Upper lobe of left lung (tissue), 6 donors: ENCODE measurements around the gene OXSR1. TPM values are rescaled to one million over a fixed set of nuclear protein-coding genes. Genes with fewer than 3 reads are reported as not detected.
A peak's percentile ranks its signal among the peaks of the same experiment; 100 is the strongest.

Experiments used
- ATAC-seq, 2 donors: fragments of 200-7000 bp; cut with Tn5 transposase; one replicate each; pipeline ENCODE4 v1.9.1; 2022; ENCODE audit warnings: mild to moderate bottlenecking in 2 of 2, moderate library complexity in 2 of 2; ENCODE audit not compliant: low FRiP score in 2 of 2
- DNase-seq, 2 donors: peaks; one replicate each; pipeline ENCODE4 v3.0.0-alpha.2; 2019 to 2020
- H3K27ac ChIP-seq, 4 donors: fragments of 200-600 bp; sonication (generic); one replicate each; pipeline ENCODE4 v1.5.1; 2016 to 2019
- H3K27me3 ChIP-seq, 4 donors: fragments of 200-600 bp; sonication (generic); one replicate each; pipeline ENCODE4 v1.5.1; 2017 to 2019
- H3K36me3 ChIP-seq, 4 donors: fragments of 200-600 bp; sonication (generic); one replicate each; pipeline ENCODE4 v1.5.1; 2016 to 2019
- H3K4me1 ChIP-seq, 4 donors: fragments of 200-600 bp; sonication (generic); one replicate each; pipeline ENCODE4 v1.5.1; 2018 to 2019
- H3K4me3 ChIP-seq, 4 donors: fragments of 200-600 bp; sonication (generic); one replicate each; pipeline ENCODE4 v1.5.1; 2017 to 2019; ENCODE audit warnings: mild to moderate bottlenecking in 2 of 4, moderate library complexity in 1 of 4
- H3K9me3 ChIP-seq, 4 donors: fragments of 200-600 bp; sonication (generic); one replicate each; pipeline ENCODE4 v1.5.1; 2018 to 2019
- EP300 ChIP-seq, 4 donors: sonication (generic); formaldehyde crosslinking; IDR thresholded peaks; one replicate each; pipeline ENCODE4 v1.5.1; 2017; ENCODE audit warnings: antibody characterized with exemption in 4 of 4, control low read depth in 2 of 4
- POLR2A ChIP-seq, 4 donors: fragments of 450-650 bp; IDR thresholded peaks; one replicate each; pipeline ENCODE4 v1.5.1; 2016 to 2017; ENCODE audit warnings: antibody characterized with exemption in 4 of 4, mild to moderate bottlenecking in 2 of 4
- POLR2AphosphoS5 ChIP-seq, 2 donors: sonication (generic); formaldehyde crosslinking; IDR thresholded peaks; one replicate each; pipeline ENCODE4 v1.5.1; 2017; ENCODE audit warnings: antibody characterized with exemption in 2 of 2
- WGBS, 2 donors: methylation state at CpG; one replicate each; pipeline ENCODE4 v1.1.5; 2017 to 2018; 5-methylcytosine and 5-hydroxymethylcytosine counted together
- total RNA-seq, 6 donors: library from RNA; depleted of rRNA in 4 of 6; stranded (reverse); fragments of >200 nt in 4 of 6; gene quantifications; one replicate each; pipeline versions ENCODE4 v1.1.0 to v1.2.1, GENCODE V29; 2016 to 2021
- TF ChIP-seq, protein P1 (sequence below), 6 experiments: fragments of 450-650 bp in 4 of 6; fragments of 200-600 bp in 2 of 6; sonication (generic) in 2 of 6; IDR thresholded peaks; one replicate each; pipeline ENCODE4 v1.5.1; 2016 to 2019; ENCODE audit warnings: antibody characterized with exemption in 6 of 6
- donor health status: DM: no; HTN: no; CAD: no; lungs with moderate emphysema.
- donor health status: DM: no; HTN: yes; CAD: no; lungs with severe emphysema.

The OXSR1 gene
- total RNA-seq, 6 donors from 2014 or later: 26.6 to 43.7 (median 31.6) TPM

DNA sequence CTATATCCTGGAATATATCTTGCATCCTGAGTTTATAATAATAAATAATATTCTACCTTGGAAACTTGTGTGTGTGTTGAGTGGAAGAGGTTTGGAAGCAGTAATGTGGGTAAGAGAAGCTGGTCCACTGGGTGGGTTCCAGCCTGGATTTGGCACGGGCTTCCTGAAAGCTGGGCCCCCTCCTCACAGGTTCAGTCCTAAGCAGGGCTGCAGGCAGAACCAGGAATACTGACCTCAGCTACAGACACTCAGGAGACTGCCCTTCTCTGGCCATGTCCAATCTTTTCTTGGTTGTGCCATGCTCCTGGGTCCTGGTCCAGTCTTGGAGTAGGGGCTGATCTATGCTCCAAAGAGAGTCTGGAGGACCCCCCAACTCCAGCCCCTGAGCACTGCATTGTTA, 22.4 kb upstream of the OXSR1 start:
- no peak for ATAC-seq
- Histone ChIP-seq H3K4me1 (peaks cover 16 to 25% (median 18%) of the 10 kb centered on the region in 4 donors), H3K36me3 (peaks cover 0 to 24% (median 16%) of the 10 kb centered on the region in 4 donors), H3K9me3 (peaks cover 0 to 4% (median 0%) of the 10 kb centered on the region in 4 donors), H3K4me3 (no peak overlapping the region), H3K27me3 (no peaks in the 10 kb centered on the region), H3K27ac (no peak overlapping the region)
- TF ChIP-seq POLR2AphosphoS5 (IDR thresholded peaks at IDR 0.05) (no peak), POLR2A (IDR thresholded peaks at IDR 0.05) (no peak), EP300 (IDR thresholded peaks at IDR 0.05) (no peak)
- TF ChIP-seq, protein P1, sequence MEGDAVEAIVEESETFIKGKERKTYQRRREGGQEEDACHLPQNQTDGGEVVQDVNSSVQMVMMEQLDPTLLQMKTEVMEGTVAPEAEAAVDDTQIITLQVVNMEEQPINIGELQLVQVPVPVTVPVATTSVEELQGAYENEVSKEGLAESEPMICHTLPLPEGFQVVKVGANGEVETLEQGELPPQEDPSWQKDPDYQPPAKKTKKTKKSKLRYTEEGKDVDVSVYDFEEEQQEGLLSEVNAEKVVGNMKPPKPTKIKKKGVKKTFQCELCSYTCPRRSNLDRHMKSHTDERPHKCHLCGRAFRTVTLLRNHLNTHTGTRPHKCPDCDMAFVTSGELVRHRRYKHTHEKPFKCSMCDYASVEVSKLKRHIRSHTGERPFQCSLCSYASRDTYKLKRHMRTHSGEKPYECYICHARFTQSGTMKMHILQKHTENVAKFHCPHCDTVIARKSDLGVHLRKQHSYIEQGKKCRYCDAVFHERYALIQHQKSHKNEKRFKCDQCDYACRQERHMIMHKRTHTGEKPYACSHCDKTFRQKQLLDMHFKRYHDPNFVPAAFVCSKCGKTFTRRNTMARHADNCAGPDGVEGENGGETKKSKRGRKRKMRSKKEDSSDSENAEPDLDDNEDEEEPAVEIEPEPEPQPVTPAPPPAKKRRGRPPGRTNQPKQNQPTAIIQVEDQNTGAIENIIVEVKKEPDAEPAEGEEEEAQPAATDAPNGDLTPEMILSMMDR (IDR thresholded peaks at IDR 0.05): no peak
- DNase-seq: no peak
- 93% methylated on average over 1 of the region's 1 CpG for WGBS, 2 donors

DNA sequence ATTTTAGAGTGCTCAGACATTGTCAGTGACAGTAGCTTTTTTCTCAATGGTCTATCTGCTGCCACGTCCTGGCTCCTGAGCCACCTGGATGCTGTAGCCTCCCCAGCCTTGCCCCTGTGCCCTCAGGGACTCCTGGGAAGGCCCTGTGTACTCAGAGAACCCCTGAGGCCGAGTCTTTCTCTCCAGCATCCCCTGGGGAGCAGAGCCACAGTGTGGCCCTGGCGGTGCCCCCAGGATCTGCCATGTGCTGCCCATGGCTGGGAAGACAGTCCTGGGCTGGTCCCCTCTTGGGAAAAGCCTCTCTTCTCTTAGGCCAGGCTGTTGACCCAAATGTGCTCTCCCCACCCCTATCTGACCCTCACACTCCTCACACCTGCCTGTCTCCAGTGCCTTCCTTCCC, 21.8 kb upstream of the OXSR1 start:
- peaks cover 0 to 24% (median 16%) of the 10 kb centered on the region in 4 donors for H3K36me3 ChIP-seq
- DNase-seq (no peak), ATAC-seq (no peak)
- no peaks in the 10 kb centered on the region for H3K27me3 ChIP-seq
- 80 to 85% methylated on average over 2 to 3 of the region's 3 CpGs for WGBS, 2 donors
- H3K4me1 ChIP-seq: peaks cover 14 to 22% (median 17%) of the 10 kb centered on the region in 4 donors
- H3K9me3 ChIP-seq: peaks cover 0 to 4% (median 0%) of the 10 kb centered on the region in 4 donors
- no peak overlapping the region for H3K27ac ChIP-seq
- no peak overlapping the region for H3K4me3 ChIP-seq
- no peak for TF ChIP-seq POLR2AphosphoS5 (IDR thresholded peaks at IDR 0.05)
- no peak for TF ChIP-seq POLR2A (IDR thresholded peaks at IDR 0.05)
- TF ChIP-seq, protein P1 (IDR thresholded peaks at IDR 0.05): no peak
- no peak for TF ChIP-seq EP300 (IDR thresholded peaks at IDR 0.05)

DNA sequence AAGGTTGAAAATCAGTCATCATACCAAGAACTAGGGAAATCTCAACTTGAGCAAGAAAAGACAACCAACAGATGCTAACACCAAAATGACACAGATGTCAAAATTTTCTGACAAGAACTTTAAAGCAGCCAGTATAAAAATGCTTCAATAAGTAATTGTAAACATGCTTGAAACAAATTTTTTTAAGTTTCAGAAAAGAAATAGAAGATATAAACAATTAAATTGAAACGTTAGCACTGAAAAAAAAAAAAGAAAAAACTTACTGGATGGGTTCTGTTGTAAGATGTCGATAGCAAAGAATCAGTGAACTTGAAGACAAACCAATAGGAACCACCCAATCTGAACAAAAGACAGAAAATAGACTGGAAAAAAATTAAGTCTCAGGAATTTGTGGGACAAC, 18.8 kb upstream of the OXSR1 start:
- WGBS, 2 donors: 89 to 90% methylated on average over 2 of the region's 2 CpGs
- DNase-seq (no peak), ATAC-seq (no peak)
- Histone ChIP-seq H3K9me3 (peaks cover 0 to 4% (median 0%) of the 10 kb centered on the region in 4 donors), H3K27me3 (no peaks in the 10 kb centered on the region), H3K4me1 (peaks cover 0 to 8% (median 0%) of the 10 kb centered on the region in 4 donors), H3K36me3 (peaks cover 0 to 12% (median 9%) of the 10 kb centered on the region in 4 donors), H3K4me3 (no peak overlapping the region), H3K27ac (no peak overlapping the region)
- TF ChIP-seq POLR2A (IDR thresholded peaks at IDR 0.05): no peak
- TF ChIP-seq, protein P1 (IDR thresholded peaks at IDR 0.05): no peak
- TF ChIP-seq EP300 (IDR thresholded peaks at IDR 0.05): no peak
- TF ChIP-seq POLR2AphosphoS5 (IDR thresholded peaks at IDR 0.05): no peak

DNA sequence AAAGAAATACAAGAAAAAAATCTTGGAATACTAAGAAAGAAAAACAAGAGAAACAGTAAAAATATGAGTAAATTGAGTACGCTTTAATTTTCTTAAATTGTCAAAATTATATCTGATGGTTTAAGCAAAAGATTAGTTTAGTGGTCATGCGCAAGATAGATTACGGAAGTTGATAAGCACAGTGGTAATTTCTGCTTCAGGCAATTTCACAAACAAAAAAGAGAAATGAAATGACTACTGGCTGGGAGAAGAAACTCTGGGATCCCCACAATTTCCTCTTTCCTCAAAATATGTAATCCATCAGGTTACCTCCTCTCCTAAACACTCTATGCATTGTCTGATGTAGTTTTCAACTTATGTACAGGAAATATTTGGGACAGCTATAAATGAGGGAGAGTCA, 17.9 kb upstream of the OXSR1 start:
- TF ChIP-seq POLR2A (IDR thresholded peaks at IDR 0.05): no peak
- no peak for TF ChIP-seq EP300 (IDR thresholded peaks at IDR 0.05)
- TF ChIP-seq POLR2AphosphoS5 (IDR thresholded peaks at IDR 0.05): no peak
- TF ChIP-seq, protein P1 (IDR thresholded peaks at IDR 0.05): no peak
- no peak for DNase-seq
- peaks cover 0 to 9% (median 0%) of the 10 kb centered on the region in 4 donors for H3K4me1 ChIP-seq
- ATAC-seq: peak in 1 of 2 donors; percentile 60
- no peaks in the 10 kb centered on the region for H3K27me3 ChIP-seq
- peaks cover 0 to 3% (median 1%) of the 10 kb centered on the region in 4 donors for H3K36me3 ChIP-seq
- no peak overlapping the region for H3K4me3 ChIP-seq
- WGBS, 2 donors: 79% methylated on average over 3 of the region's 3 CpGs
- peak overlapping the region; percentile 38 to 77 (median 62) for H3K27ac ChIP-seq
- H3K9me3 ChIP-seq: peaks cover 0 to 4% (median 0%) of the 10 kb centered on the region in 4 donors

- Histone ChIP-seq H3K4me3 (no peak overlapping the region), H3K4me1 (peaks cover 0 to 13% (median under 1%) of the 10 kb centered on the region in 4 donors), H3K36me3 (no peaks in the 10 kb centered on the region), H3K9me3 (peaks cover 0 to 4% (median 0%) of the 10 kb centered on the region in 4 donors), H3K27me3 (no peaks in the 10 kb centered on the region), H3K27ac (peak overlapping the region; percentile 38 to 77 (median 64))
- no peak for DNase-seq
- WGBS, 2 donors: 75 to 76% methylated on average over 5 of the region's 5 CpGs
- peak in 1 of 2 donors; percentile 74 for ATAC-seq
- no peak for TF ChIP-seq POLR2AphosphoS5 (IDR thresholded peaks at IDR 0.05)
- TF ChIP-seq, protein P1 (IDR thresholded peaks at IDR 0.05): no peak
- no peak for TF ChIP-seq POLR2A (IDR thresholded peaks at IDR 0.05)
- peak in 1 of 4 donors; percentile 48 for TF ChIP-seq EP300 (IDR thresholded peaks at IDR 0.05)
These were observed 16.9 kb upstream of the OXSR1 start for GRCh38 chr3:38148311-38148882.
